HEK293T (cell line): Measurements from ENCODE around the gene L3MBTL4.

Source experiments
- FOXM1 ChIP-seq: fragments of 450-650 bp; IDR thresholded peaks from 2 replicates; pipeline ENCODE4 v1.6.1; 2017; ENCODE audit warnings: mild to moderate bottlenecking, borderline replicate concordance
- SP1 ChIP-seq: fragments of 450-650 bp; IDR thresholded peaks from 2 replicates; pipeline ENCODE4 v1.6.1; 2017

DNA sequence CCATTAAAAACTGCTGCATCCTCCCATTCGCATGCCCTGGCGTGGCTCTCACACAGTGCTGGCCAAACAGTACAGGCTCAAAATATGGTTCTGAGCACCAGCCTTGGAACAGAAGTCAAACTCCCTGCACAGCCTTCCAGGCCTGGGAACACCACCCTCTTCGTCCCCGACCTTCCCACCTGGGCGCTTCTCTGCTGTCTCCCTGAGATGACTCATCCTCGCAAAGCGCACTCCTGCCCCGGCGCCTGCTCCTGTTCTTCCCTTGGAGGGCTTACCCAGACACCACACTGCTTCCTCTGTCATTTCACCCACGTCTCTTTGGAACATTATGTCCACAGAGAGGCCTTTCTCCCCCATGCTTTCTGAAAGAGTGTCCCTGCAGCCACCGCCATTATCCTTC, 172.7 kb downstream of the L3MBTL4 start:
- TF ChIP-seq SP1 (no peak), FOXM1 (no peak)
